Dedifferentiated amniotic fluid mesenchymal stem cell (primary cell): Measurements from ENCODE around the gene GADD45A.

Source experiments
- DNase-seq: peaks from one replicate; pipeline ENCODE4 v3.0.0-alpha.2; 2016; ENCODE audit errors: extremely low spot score

Gene GADD45A

GRCh38 chr1:67668660-67669059 lies 16.3 kb upstream of the GADD45A start:
- DNase-seq: no peak

GRCh38 chr1:67672260-67672803 lies 12.7 kb upstream of the GADD45A start:
- no peak for DNase-seq

GRCh38 chr1:67673468-67674201 lies 11.4 kb upstream of the GADD45A start:
- no peak for DNase-seq

GRCh38 chr1:67674260-67675011 lies 10.6 kb upstream of the GADD45A start:
- peak; percentile 22 for DNase-seq

- no peak for DNase-seq
These were observed 9.2 kb upstream of the GADD45A start for GRCh38 chr1:67675800-67676199.

- DNase-seq: no peak
These were observed 8.7 kb upstream of the GADD45A start for GRCh38 chr1:67676287-67676686.

GRCh38 chr1:67676946-67677345 lies 8.1 kb upstream of the GADD45A start:
- DNase-seq: no peak

- DNase-seq: no peak
These were observed 7.6 kb upstream of the GADD45A start for GRCh38 chr1:67677408-67677807.

GRCh38 chr1:67677930-67678329 lies 7.1 kb upstream of the GADD45A start:
- DNase-seq: no peak

GRCh38 chr1:67679691-67680090 lies 5.3 kb upstream of the GADD45A start:
- no peak for DNase-seq

GRCh38 chr1:67680486-67680885 lies 4.5 kb upstream of the GADD45A start:
- no peak for DNase-seq

GRCh38 chr1:67682659-67683197 lies 2.3 kb upstream of the GADD45A start:
- DNase-seq: peak; percentile 93

- peak; percentile 63 for DNase-seq
These were observed 1.7 kb upstream of the GADD45A start for GRCh38 chr1:67683316-67683715.

GRCh38 chr1:67683766-67684525 lies 1.1 kb upstream of the GADD45A start:
- peak; percentile 37 for DNase-seq

- DNase-seq: no peak
These were observed 405 bp upstream of the GADD45A start for GRCh38 chr1:67684526-67685066.

- no peak for DNase-seq
These were observed 711 bp downstream of the GADD45A start for GRCh38 chr1:67685558-67686266.

- DNase-seq: peak; percentile 94
These were observed 1.5 kb downstream of the GADD45A start for GRCh38 chr1:67686267-67687197.

GRCh38 chr1:67687198-67687545 lies 2.2 kb downstream of the GADD45A start:
- DNase-seq: no peak

GRCh38 chr1:67687649-67688048 lies 2.6 kb downstream of the GADD45A start:
- peak; percentile 86 for DNase-seq
